OCI-LY7 (cell line): ENCODE measurements around the gene RPF1. TPM values are rescaled to one million over a fixed set of nuclear protein-coding genes. Genes with fewer than 3 reads are reported as not detected.

Source experiments
- BruUV-seq: library from RNA; stranded (reverse); fragments of 400-500 nt; replicated peaks from 2 replicates; lab custom pipeline; 2021; lab: Mats Ljungman, UMichigan
- CTCF ChIA-PET: fragments of 300-600 bp; sonication (Branson Sonifier 250); formaldehyde crosslinking; loops from one replicate; lab custom pipeline; 2022; ENCODE audit warnings: antibody characterized with exemption; ENCODE audit not compliant: unreplicated experiment; lab: Charles Lee
- POLR2A ChIA-PET: fragments of 300-600 bp; sonication (Branson Sonifier 250); formaldehyde crosslinking; loops from one replicate; lab custom pipeline; 2022; ENCODE audit warnings: antibody characterized with exemption; lab: Charles Lee
- DNase-seq: peaks from one replicate; pipeline ENCODE4 v3.0.0-alpha.2; 2015; ENCODE audit warnings: low spot score
- H2AFZ ChIP-seq: fragments of 200-600 bp; sonication (generic), shearing (Covaris generic); 2 replicates; pipeline ENCODE4 v1.6.1; 2014; ENCODE audit warnings: mild to moderate bottlenecking, antibody characterized with exemption, low read length, moderate library complexity
- H3K27ac ChIP-seq: fragments of 200-600 bp; sonication (generic); 2 replicates; pipeline ENCODE4 v1.5.1; 2014; ENCODE audit warnings: mixed run types, low read depth, mild to moderate bottlenecking, moderate library complexity, low read length, inconsistent platforms; ENCODE audit not compliant: poor library complexity, severe bottlenecking
- H3K36me3 ChIP-seq: fragments of 200-600 bp; sonication (generic); 2 replicates; pipeline ENCODE4 v1.6.1; 2014; ENCODE audit warnings: mild to moderate bottlenecking, antibody characterized with exemption, low read length, moderate library complexity, mixed read lengths; ENCODE audit not compliant: insufficient read depth
- H3K4me1 ChIP-seq: fragments of 200-600 bp; sonication (generic); 2 replicates; pipeline ENCODE4 v1.5.1; 2014; ENCODE audit warnings: mild to moderate bottlenecking, low read length; ENCODE audit not compliant: insufficient read depth, poor library complexity, severe bottlenecking
- H3K4me2 ChIP-seq: fragments of 200-600 bp; sonication (generic); 2 replicates; pipeline ENCODE4 v1.6.1; 2014; ENCODE audit warnings: mild to moderate bottlenecking, low read length
- H3K4me3 ChIP-seq: fragments of 200-600 bp; sonication (generic); 2 replicates; pipeline ENCODE4 v1.5.1; 2014; ENCODE audit warnings: mild to moderate bottlenecking, low read depth, low read length; ENCODE audit not compliant: poor library complexity, severe bottlenecking
- H3K79me2 ChIP-seq: fragments of 200-600 bp; sonication (generic); 2 replicates; pipeline ENCODE4 v1.6.1; 2016; ENCODE audit warnings: low read depth, mild to moderate bottlenecking, low read length, moderate library complexity, mixed read lengths; ENCODE audit not compliant: insufficient read depth
- H3K9me2 ChIP-seq: fragments of 200-600 bp; sonication (generic); 2 replicates; pipeline ENCODE4 v1.6.1; 2016; ENCODE audit warnings: mild to moderate bottlenecking, low read length, mixed read lengths; ENCODE audit not compliant: insufficient read depth
- H3K9me3 ChIP-seq: fragments of 200-600 bp; sonication (generic); 2 replicates; pipeline ENCODE4 v1.6.1; 2014; ENCODE audit warnings: mild to moderate bottlenecking, mixed run types, low read length, mixed read lengths
- H4K20me1 ChIP-seq: fragments of 200-600 bp; sonication (generic); 2 replicates; pipeline ENCODE4 v1.6.1; 2014; ENCODE audit warnings: mild to moderate bottlenecking, antibody characterized with exemption, low read length, moderate library complexity, mixed read lengths; ENCODE audit not compliant: insufficient read depth
- CTCF ChIP-seq: fragments of 200-600 bp; sonication (generic); conservative IDR thresholded peaks from 2 replicates; pipeline ENCODE4 v1.5.1; 2014; ENCODE audit warnings: mild to moderate bottlenecking, antibody characterized with exemption, low read length, moderate library complexity, mixed read lengths
- EZH2phosphoT487 ChIP-seq: fragments of 200-600 bp; sonication (generic); IDR thresholded peaks from 2 replicates; pipeline ENCODE4 v1.6.1; 2018; ENCODE audit warnings: low read depth, borderline replicate concordance, mild to moderate bottlenecking, mixed run types, antibody characterized with exemption, low read length, moderate library complexity, mixed read lengths
- intact Hi-C: fragments of 100-400 bp; cut with micrococcal nuclease; formaldehyde crosslinking; loops from one replicate; pipeline ENCODE4 v1.10.0; 2022; ENCODE audit not compliant: unreplicated experiment
- total RNA-seq, 2 experiments: library from RNA; depleted of rRNA in 1 of 2; stranded (reverse); fragments of >200 nt in 1 of 2; shearing (Covaris generic) in 1 of 2; gene quantifications; 2 replicates each; pipeline ENCODE4 v1.2.3, GENCODE V29; 2014 to 2022

The RPF1 gene
- total RNA-seq, 2 experiments from 2014 or later = 49.7 to 57.9 TPM

DNA sequence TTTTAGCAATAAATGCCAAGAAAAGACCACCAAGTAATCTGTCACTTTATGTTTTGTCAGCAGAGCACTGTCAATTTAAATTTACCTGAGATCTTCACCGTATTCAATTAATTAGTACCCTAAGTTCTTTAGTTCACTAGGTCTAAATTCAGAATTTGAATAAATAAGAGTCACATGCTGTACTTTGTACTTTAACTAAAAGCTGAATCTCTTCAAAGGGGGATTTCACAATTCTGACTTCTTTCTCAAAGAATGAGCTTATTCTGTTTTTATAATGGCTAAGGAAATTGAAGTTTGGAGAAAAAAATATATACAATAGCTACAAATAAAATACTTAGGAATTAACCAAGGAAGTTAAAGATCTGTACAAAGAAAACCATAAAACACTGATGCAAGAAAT lies 29.4 kb downstream of the RPF1 start:
- H3K36me3 ChIP-seq = peaks cover 13% of the 10 kb centered on the region
- H3K4me3 ChIP-seq = no peak overlapping the region
- H3K4me2 ChIP-seq = no peak overlapping the region
- H3K9me2 ChIP-seq = no peaks in the 10 kb centered on the region
- ChIA-PET POLR2A (interaction anchor here (0.8 to 1.4 kb wide), 4 partner anchors 8 to 66 kb away, joined by 3 to 6 read pairs (median 4); partner anchors contain the start of gene CTBS), CTCF (no interaction called here)
- H2AFZ ChIP-seq = no peak overlapping the region
- no peak for TF ChIP-seq CTCF
- TF ChIP-seq EZH2phosphoT487 = no peak
- H3K79me2 ChIP-seq = peaks cover 35% of the 10 kb centered on the region
- H3K27ac ChIP-seq = no peak overlapping the region
- H3K4me1 ChIP-seq = peaks cover 26% of the 10 kb centered on the region
- peaks cover 18% of the 10 kb centered on the region for H4K20me1 ChIP-seq
- intact Hi-C loops = loop anchor here (5.0 to 10.0 kb wide), 2 partner anchors 236 to 744 kb away; no protein-coding TSS in a partner anchor
- no peak for DNase-seq
- peaks cover 12% of the 10 kb centered on the region for H3K9me3 ChIP-seq
- no TSS peak for BruUV-seq

GRCh38 chr1:84509029-84509428 lies 30.0 kb downstream of the RPF1 start:
- no peak for DNase-seq
- intact Hi-C loops = loop anchor here (5.0 to 10.0 kb wide), 2 partner anchors 237 to 744 kb away; no protein-coding TSS in a partner anchor
- H4K20me1 ChIP-seq = peaks cover 13% of the 10 kb centered on the region
- no peak overlapping the region for H3K27ac ChIP-seq
- no peak overlapping the region for H3K4me3 ChIP-seq
- H3K4me1 ChIP-seq = peaks cover 21% of the 10 kb centered on the region
- BruUV-seq = no TSS peak
- H2AFZ ChIP-seq = no peak overlapping the region
- POLR2A ChIA-PET = interaction anchor here (0.8 to 1.4 kb wide), 3 partner anchors 9 to 65 kb away, joined by 3 to 6 read pairs (median 4); partner anchors contain the start of gene CTBS
- CTCF ChIA-PET = no interaction called here
- peaks cover 30% of the 10 kb centered on the region for H3K79me2 ChIP-seq
- no peak for TF ChIP-seq CTCF
- no peak for TF ChIP-seq EZH2phosphoT487
- H3K36me3 ChIP-seq = peaks cover 11% of the 10 kb centered on the region
- no peaks in the 10 kb centered on the region for H3K9me2 ChIP-seq
- H3K9me3 ChIP-seq = peaks cover 12% of the 10 kb centered on the region
- H3K4me2 ChIP-seq = no peak overlapping the region

DNA sequence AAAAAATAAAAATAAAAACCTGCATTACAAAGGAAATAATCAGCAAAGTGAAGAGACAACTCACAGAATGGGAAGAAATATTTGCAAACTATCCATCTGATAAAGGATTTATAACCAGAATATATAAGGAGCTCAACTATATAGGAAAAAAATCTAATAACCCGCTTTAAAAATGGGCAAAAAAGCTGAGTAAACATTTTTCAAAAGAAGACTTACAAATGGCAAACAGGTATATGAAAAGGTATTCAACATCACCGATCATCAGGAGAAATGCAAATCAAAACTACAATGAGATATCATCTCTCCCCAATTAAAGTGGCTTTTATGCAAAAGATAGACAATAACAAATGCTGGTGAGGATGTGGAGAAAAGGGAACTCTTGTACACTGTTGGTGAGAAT lies 31.1 kb downstream of the RPF1 start:
- Histone ChIP-seq H4K20me1 (peaks cover 1% of the 10 kb centered on the region; the same call in 1 of the 2 replicates), H3K4me2 (no peak overlapping the region), H3K4me1 (peaks cover 12% of the 10 kb centered on the region), H3K27ac (no peak overlapping the region), H3K9me2 (no peaks in the 10 kb centered on the region), H3K4me3 (no peak overlapping the region), H2AFZ (no peak overlapping the region), H3K36me3 (peaks cover 11% of the 10 kb centered on the region), H3K79me2 (peaks cover 19% of the 10 kb centered on the region; the same call in 1 of the 2 replicates), H3K9me3 (peaks cover 12% of the 10 kb centered on the region)
- TF ChIP-seq EZH2phosphoT487 (no peak), CTCF (no peak)
- BruUV-seq = no TSS peak
- CTCF ChIA-PET = no interaction called here
- intact Hi-C loops = no loop called here
- no peak for DNase-seq
- POLR2A ChIA-PET = interaction anchor here (0.7 kb wide), 1 partner anchor 394 kb away, joined by 3 read pairs; no protein-coding TSS in a partner anchor
